Breast epithelium (tissue), 4 donors: ENCODE data around the gene SCUBE3. TPM values are rescaled to one million over a fixed set of nuclear protein-coding genes. Genes with fewer than 3 reads are reported as not detected.

Experiments
- DNase-seq, 2 donors: peaks; one replicate each; pipeline ENCODE4 v3.0.0-alpha.2; 2019; ENCODE audit warnings: low spot score in 2 of 2
- H3K27ac ChIP-seq, 2 donors: fragments of 200-600 bp; sonication (generic) in 1 of 2; one replicate each; pipeline ENCODE4 v1.5.1; 2016 to 2019; ENCODE audit warnings: mild to moderate bottlenecking in 1 of 2
- H3K27me3 ChIP-seq, 2 donors: fragments of 200-600 bp; sonication (generic) in 1 of 2; one replicate each; pipeline versions ENCODE4 v1.5.1 to v1.6.0; 2017 to 2019; ENCODE audit warnings: control low read depth in 1 of 2, mild to moderate bottlenecking in 1 of 2
- H3K36me3 ChIP-seq: fragments of 200-600 bp; one replicate; pipeline ENCODE4 v1.5.1; 2019
- H3K4me1 ChIP-seq, 2 donors: fragments of 200-600 bp; sonication (generic); one replicate each; pipeline ENCODE4 v1.5.1; 2016 to 2019; ENCODE audit warnings: control low read depth in 1 of 2
- H3K4me3 ChIP-seq, 3 donors: fragments of 200-600 bp; sonication (generic); 1 replicate in 2 of 3; 2 replicates in 1 of 3; pipeline ENCODE4 v1.5.1; 2016 to 2019; ENCODE audit warnings: mild to moderate bottlenecking in 3 of 3, moderate library complexity in 2 of 3
- H3K9me3 ChIP-seq, 2 donors: fragments of 200-600 bp; sonication (generic) in 1 of 2; one replicate each; pipeline ENCODE4 v1.5.1; 2016 to 2019; ENCODE audit warnings: control low read depth in 1 of 2
- CTCF ChIP-seq, 3 donors: fragments of 450-650 bp; IDR thresholded peaks; one replicate each; pipeline ENCODE4 v1.5.1; 2016 to 2017; ENCODE audit warnings: antibody characterized with exemption in 3 of 3, mild to moderate bottlenecking in 3 of 3, moderate library complexity in 3 of 3
- POLR2A ChIP-seq: fragments of 450-650 bp; IDR thresholded peaks from one replicate; pipeline ENCODE4 v1.6.1; 2016; ENCODE audit warnings: antibody characterized with exemption, mild to moderate bottlenecking, moderate library complexity
- POLR2AphosphoS5 ChIP-seq, 3 donors: sonication (generic); formaldehyde crosslinking; IDR thresholded peaks; one replicate each; pipeline ENCODE4 v1.6.1; 2017; ENCODE audit warnings: antibody characterized with exemption in 3 of 3
- intact Hi-C: fragments of 100-400 bp; cut with DNase I; formaldehyde crosslinking; loops from one replicate; pipeline ENCODE4 v1.15.1; 2023; ENCODE audit warnings: low total_unique reads
- total RNA-seq, 3 donors: library from RNA; depleted of rRNA; stranded (reverse); fragments of >200 nt; gene quantifications; one replicate each; pipeline ENCODE4 v1.1.0, GENCODE V29; 2016

SCUBE3 gene
- total RNA-seq, 3 donors from 2014 or later, result under 0.01 to 0.33 (median under 0.01) TPM

DNA sequence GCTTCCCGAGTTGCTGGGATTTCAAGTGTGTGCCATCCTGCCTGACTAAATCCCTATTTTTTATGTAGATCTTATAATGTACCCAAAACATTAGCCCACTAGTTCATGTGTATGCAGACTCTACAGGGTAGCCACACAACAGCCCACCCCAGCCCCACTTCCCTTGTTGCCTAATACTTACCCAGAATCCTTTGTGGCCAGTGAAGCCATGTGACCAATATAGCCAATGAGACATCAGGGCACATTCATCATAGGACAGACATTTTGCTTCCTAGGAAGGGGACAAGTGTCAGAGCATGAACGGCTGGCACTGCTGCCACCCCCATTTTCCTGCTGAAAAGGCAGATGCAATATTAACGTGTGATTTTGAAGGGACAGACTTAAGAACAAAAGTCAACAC lies 36.6 kb upstream of the SCUBE3 start:
- TF ChIP-seq POLR2A (no peak), CTCF (IDR thresholded peaks at IDR 0.05) (no peak), POLR2AphosphoS5 (IDR thresholded peaks at IDR 0.05) (no peak)
- DNase-seq, result no peak
- intact Hi-C loops, result no loop called here

DNA sequence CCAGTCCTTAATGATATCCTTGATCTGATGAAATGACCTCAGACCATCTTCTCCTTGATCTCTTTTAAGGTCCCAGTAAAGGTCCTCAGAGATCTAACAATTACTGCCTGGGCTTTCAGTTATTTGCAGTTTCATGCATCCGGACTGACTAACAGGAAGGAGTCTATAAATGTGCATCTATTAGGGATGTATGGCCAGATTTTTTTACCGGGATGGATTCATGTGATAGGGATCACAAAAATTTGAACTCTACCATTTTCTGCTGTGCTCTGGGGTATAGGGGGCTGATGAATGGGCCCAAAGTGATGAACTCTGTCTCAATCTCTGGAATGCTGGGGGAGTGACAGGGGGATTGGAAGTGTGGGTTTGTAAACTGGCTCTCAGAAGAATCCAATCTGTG lies 36.2 kb upstream of the SCUBE3 start:
- Histone ChIP-seq H3K36me3 (no peaks in the 10 kb centered on the region), H3K27ac (no peak overlapping the region), H3K9me3 (no peaks in the 10 kb centered on the region), H3K4me3 (no peak overlapping the region), H3K27me3 (no peaks in the 10 kb centered on the region), H3K4me1 (peaks cover 0 to 2% of the 10 kb centered on the region in 2 donors)
- DNase-seq, result no peak
- intact Hi-C loops, result no loop called here
- TF ChIP-seq CTCF (IDR thresholded peaks at IDR 0.05) (no peak), POLR2AphosphoS5 (IDR thresholded peaks at IDR 0.05) (no peak), POLR2A (no peak)

More for the DNA sequence above, 36.6 kb upstream of the SCUBE3 start:
- H3K4me3 ChIP-seq, result no peak overlapping the region
- H3K36me3 ChIP-seq, result no peaks in the 10 kb centered on the region
- H3K27ac ChIP-seq, result no peak overlapping the region
- peaks cover 0 to 2% of the 10 kb centered on the region in 2 donors for H3K4me1 ChIP-seq
- no peaks in the 10 kb centered on the region for H3K27me3 ChIP-seq
- H3K9me3 ChIP-seq, result no peaks in the 10 kb centered on the region

GRCh38 chr6:35178012-35178411 lies 35.7 kb upstream of the SCUBE3 start:
- no peak overlapping the region for H3K27ac ChIP-seq
- H3K9me3 ChIP-seq, result no peaks in the 10 kb centered on the region
- no peak for DNase-seq
- no peak overlapping the region for H3K4me3 ChIP-seq
- no peaks in the 10 kb centered on the region for H3K27me3 ChIP-seq
- no peaks in the 10 kb centered on the region for H3K36me3 ChIP-seq
- intact Hi-C loops, result no loop called here
- H3K4me1 ChIP-seq, result peaks cover 0 to 2% of the 10 kb centered on the region in 2 donors
- TF ChIP-seq CTCF (IDR thresholded peaks at IDR 0.05) (no peak), POLR2A (no peak), POLR2AphosphoS5 (IDR thresholded peaks at IDR 0.05) (no peak)

GRCh38 chr6:35178932-35179832 lies 34.6 kb upstream of the SCUBE3 start:
- H3K27ac ChIP-seq, result no peak overlapping the region
- DNase-seq, result no peak
- H3K4me1 ChIP-seq, result peaks cover 0 to 2% of the 10 kb centered on the region in 2 donors
- no peaks in the 10 kb centered on the region for H3K27me3 ChIP-seq
- no peaks in the 10 kb centered on the region for H3K9me3 ChIP-seq
- intact Hi-C loops, result no loop called here
- H3K36me3 ChIP-seq, result no peaks in the 10 kb centered on the region
- no peak overlapping the region for H3K4me3 ChIP-seq
- TF ChIP-seq CTCF (IDR thresholded peaks at IDR 0.05), result no peak
- no peak for TF ChIP-seq POLR2AphosphoS5 (IDR thresholded peaks at IDR 0.05)
- no peak for TF ChIP-seq POLR2A

- Histone ChIP-seq H3K9me3 (no peaks in the 10 kb centered on the region), H3K4me1 (peaks cover 0 to 2% of the 10 kb centered on the region in 2 donors), H3K4me3 (no peak overlapping the region), H3K36me3 (no peaks in the 10 kb centered on the region), H3K27ac (no peak overlapping the region), H3K27me3 (no peaks in the 10 kb centered on the region)
- DNase-seq, result no peak
- intact Hi-C loops, result no loop called here
- TF ChIP-seq POLR2A (no peak), POLR2AphosphoS5 (IDR thresholded peaks at IDR 0.05) (no peak), CTCF (IDR thresholded peaks at IDR 0.05) (no peak)
Measured at GRCh38 chr6:35179901-35180535, 33.7 kb upstream of the SCUBE3 start.
